CD4-positive, alpha-beta T cell treated with Interleukin-4 for 1 hour (primary cell): ENCODE measurements around the gene ZDHHC11B.
"Not testable (repeated sequence)": the region's sequence is repeated elsewhere in the genome, so short reads cannot be mapped to it uniquely, and the experiment has no call there.

Experiments used
- DNase-seq, 2 donors: peaks; one replicate each; pipeline ENCODE4 v3.0.0-alpha.2; 2020 to 2022

Gene ZDHHC11B

GRCh38 chr5:766666-767431 is 17.7 kb downstream of the ZDHHC11B start:
- DNase-seq, result no peak

GRCh38 chr5:765948-766631 is 18.4 kb downstream of the ZDHHC11B start:
- DNase-seq, result no peak

GRCh38 chr5:763998-764781 is 20.3 kb downstream of the ZDHHC11B start:
- DNase-seq, result no peak

- no peak for DNase-seq
Observed at GRCh38 chr5:763397-763796, 21.1 kb downstream of the ZDHHC11B start.

- DNase-seq, result not testable (repeated sequence)
Observed at GRCh38 chr5:762996-763395, 21.5 kb downstream of the ZDHHC11B start.

GRCh38 chr5:761854-762710 is 22.4 kb downstream of the ZDHHC11B start:
- DNase-seq, result no peak

- DNase-seq, result no peak
Observed at GRCh38 chr5:761059-761771, 23.3 kb downstream of the ZDHHC11B start.

GRCh38 chr5:760363-761058 is 24.0 kb downstream of the ZDHHC11B start:
- DNase-seq, result no peak

- DNase-seq, result no peak
Observed at GRCh38 chr5:759781-760362, 24.7 kb downstream of the ZDHHC11B start.

- peak; percentile 68 to 81 for DNase-seq
Observed at GRCh38 chr5:759111-759751, 25.3 kb downstream of the ZDHHC11B start.

GRCh38 chr5:758698-759053 is 25.9 kb downstream of the ZDHHC11B start:
- no peak for DNase-seq

GRCh38 chr5:757931-758697 is 26.4 kb downstream of the ZDHHC11B start:
- DNase-seq, result peak in 1 of 2 donors; percentile 47

GRCh38 chr5:757346-757930 is 27.1 kb downstream of the ZDHHC11B start:
- DNase-seq, result no peak

- peak in 1 of 2 donors; percentile 38 for DNase-seq
Observed at GRCh38 chr5:756865-757345, 27.6 kb downstream of the ZDHHC11B start.

GRCh38 chr5:756171-756570 is 28.4 kb downstream of the ZDHHC11B start:
- DNase-seq, result no peak

- DNase-seq, result not testable (repeated sequence)
Observed at GRCh38 chr5:754143-754632, 30.3 kb downstream of the ZDHHC11B start.

GRCh38 chr5:753567-754142 is 30.9 kb downstream of the ZDHHC11B start:
- DNase-seq, result not testable (repeated sequence)

GRCh38 chr5:752532-753115 is 31.9 kb downstream of the ZDHHC11B start:
- not testable (repeated sequence) for DNase-seq
